Lower lobe of right lung (tissue), 2 donors: ENCODE measurements around the gene LUC7L. TPM values are rescaled to one million over a fixed set of nuclear protein-coding genes. Genes with fewer than 3 reads are reported as not detected.
"Not testable (repeated sequence)": the region's sequence is repeated elsewhere in the genome, so short reads cannot be mapped to it uniquely, and the experiment has no call there.

Source experiments
- ATAC-seq, 2 donors: fragments of 200-7000 bp; cut with Tn5 transposase; one replicate each; pipeline ENCODE4 v1.9.1; 2020 to 2022; ENCODE audit warnings: mild to moderate bottlenecking in 2 of 2, moderate library complexity in 2 of 2
- DNase-seq: peaks from one replicate; pipeline ENCODE4 v3.0.0-alpha.2; 2020
- H3K27ac ChIP-seq: fragments of 200-600 bp; one replicate; pipeline ENCODE4 v1.8.0; 2022
- H3K27me3 ChIP-seq: fragments of 200-600 bp; one replicate; pipeline ENCODE4 v1.8.0; 2022; ENCODE audit warnings: low read depth
- H3K36me3 ChIP-seq: fragments of 200-600 bp; one replicate; pipeline ENCODE4 v1.8.0; 2022; ENCODE audit warnings: mild to moderate bottlenecking
- H3K4me1 ChIP-seq: fragments of 200-600 bp; one replicate; pipeline ENCODE4 v1.8.0; 2022
- H3K4me3 ChIP-seq: fragments of 200-600 bp; one replicate; pipeline ENCODE4 v1.8.0; 2022; ENCODE audit warnings: mild to moderate bottlenecking
- H3K9me3 ChIP-seq: fragments of 200-600 bp; one replicate; pipeline ENCODE4 v1.8.0; 2022
- intact Hi-C: fragments of 100-400 bp; cut with DNase I; formaldehyde crosslinking; loops from one replicate; pipeline ENCODE4 v1.11.0; 2022
- total RNA-seq: library from RNA; stranded (reverse); fragmentation: NEBNext Ultra II Directional; extraction: Animal tissue kit (Norgen Biotek cat#: 25700); gene quantifications from one replicate; pipeline ENCODE4 v1.2.1, GENCODE V29; 2021
- TF ChIP-seq, protein P1 (sequence below): fragments of 200-600 bp; IDR thresholded peaks from one replicate; pipeline ENCODE4 v1.8.0; 2022; ENCODE audit warnings: antibody characterized with exemption, mild to moderate bottlenecking
- donor health status: DM: no; HTN: yes; CAD: no; lungs with severe emphysema.

Gene LUC7L
- total RNA-seq, 1 donor from 2014 or later = 70.9 TPM

DNA sequence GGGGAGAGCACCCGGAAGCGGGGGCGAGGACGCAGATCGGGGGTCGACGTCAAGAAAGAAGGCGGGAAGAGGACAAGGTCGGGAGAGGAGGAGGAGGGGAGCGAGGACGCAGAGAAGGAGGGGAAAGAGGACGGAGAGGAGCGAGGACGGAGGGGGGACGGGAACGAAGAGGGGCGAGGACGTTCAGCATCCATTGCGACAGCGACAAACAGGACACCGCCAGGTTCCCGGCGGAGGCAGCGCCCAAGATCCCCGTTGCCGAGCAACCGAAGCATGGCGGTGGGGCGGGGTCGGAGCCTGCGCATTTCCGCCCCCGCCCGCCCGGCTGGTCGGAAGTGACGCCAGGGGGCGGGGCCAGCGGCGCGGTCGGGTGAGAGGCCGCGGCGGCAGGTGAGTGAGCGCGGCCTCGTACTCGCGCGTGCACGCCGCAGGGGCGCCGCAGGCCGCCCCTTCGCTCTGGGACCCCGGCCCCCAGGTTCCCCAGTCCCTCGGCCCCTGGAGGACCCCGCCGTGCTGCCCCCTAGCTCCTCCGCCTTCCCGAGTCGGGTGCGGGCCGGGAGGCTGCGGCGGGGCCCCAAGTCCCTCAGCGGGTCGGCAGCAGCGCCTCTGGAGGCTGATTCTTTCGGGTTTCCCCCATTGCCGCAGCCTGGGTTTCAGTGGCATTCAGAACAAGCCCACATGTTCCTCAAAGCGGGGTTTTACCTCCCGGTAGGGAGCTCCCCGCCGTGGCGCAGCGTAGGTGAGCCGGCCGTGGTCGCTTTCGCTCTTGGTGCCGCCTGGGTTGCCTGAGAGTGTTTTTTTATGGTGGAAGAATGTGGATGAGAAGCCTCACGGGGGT lies 5.4 kb upstream of the LUC7L start, which contains the start of gene FAM234A:
Gene FAM234A, plus strand, starts transcription at position 354 of the 838 bp plus-strand sequence. CDS start 19,593 bp downstream, outside the sequence.
- H3K9me3 ChIP-seq = no peaks in the 10 kb centered on the region
- ATAC-seq = peak; percentile 98
- intact Hi-C loops = no loop called here
- H3K27ac ChIP-seq = peak within 1 kb of the TSS; percentile 98
- no peaks in the 10 kb centered on the region for H3K27me3 ChIP-seq
- H3K4me3 ChIP-seq = peak within 1 kb of the TSS; percentile 82
- peak; percentile 95 for DNase-seq
- peaks cover 11% of the 10 kb centered on the region for H3K4me1 ChIP-seq
- no peaks in the 10 kb centered on the region for H3K36me3 ChIP-seq
- TF ChIP-seq, protein P1, sequence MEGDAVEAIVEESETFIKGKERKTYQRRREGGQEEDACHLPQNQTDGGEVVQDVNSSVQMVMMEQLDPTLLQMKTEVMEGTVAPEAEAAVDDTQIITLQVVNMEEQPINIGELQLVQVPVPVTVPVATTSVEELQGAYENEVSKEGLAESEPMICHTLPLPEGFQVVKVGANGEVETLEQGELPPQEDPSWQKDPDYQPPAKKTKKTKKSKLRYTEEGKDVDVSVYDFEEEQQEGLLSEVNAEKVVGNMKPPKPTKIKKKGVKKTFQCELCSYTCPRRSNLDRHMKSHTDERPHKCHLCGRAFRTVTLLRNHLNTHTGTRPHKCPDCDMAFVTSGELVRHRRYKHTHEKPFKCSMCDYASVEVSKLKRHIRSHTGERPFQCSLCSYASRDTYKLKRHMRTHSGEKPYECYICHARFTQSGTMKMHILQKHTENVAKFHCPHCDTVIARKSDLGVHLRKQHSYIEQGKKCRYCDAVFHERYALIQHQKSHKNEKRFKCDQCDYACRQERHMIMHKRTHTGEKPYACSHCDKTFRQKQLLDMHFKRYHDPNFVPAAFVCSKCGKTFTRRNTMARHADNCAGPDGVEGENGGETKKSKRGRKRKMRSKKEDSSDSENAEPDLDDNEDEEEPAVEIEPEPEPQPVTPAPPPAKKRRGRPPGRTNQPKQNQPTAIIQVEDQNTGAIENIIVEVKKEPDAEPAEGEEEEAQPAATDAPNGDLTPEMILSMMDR = peak; percentile 46

DNA sequence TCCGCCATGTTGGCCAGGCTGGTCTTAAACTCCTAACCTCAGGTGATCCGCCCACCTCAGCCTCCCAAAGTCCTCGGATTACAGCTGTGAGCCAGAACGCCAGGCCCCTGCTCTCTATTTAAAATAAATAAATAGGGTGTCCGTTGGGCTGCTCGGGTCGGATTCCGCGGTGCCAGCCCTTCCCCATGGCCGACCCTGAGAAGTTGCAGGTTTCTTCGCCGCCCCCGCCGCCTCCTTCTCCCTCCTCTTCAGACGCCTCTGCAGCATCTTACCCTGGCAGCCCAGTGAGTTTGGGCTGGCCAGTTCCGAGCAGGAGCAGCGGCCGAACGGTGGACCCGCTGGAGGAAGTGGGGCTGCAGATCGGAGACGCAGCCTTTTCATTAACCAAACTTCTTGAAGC lies 1.7 kb upstream of the LUC7L start:
- Histone ChIP-seq H3K4me3 (no peak overlapping the region), H3K4me1 (peaks cover 33% of the 10 kb centered on the region), H3K27me3 (no peaks in the 10 kb centered on the region), H3K27ac (no peak overlapping the region), H3K9me3 (no peaks in the 10 kb centered on the region), H3K36me3 (peaks cover 23% of the 10 kb centered on the region)
- DNase-seq (no peak), ATAC-seq (no peak)
- intact Hi-C loops = no loop called here
- TF ChIP-seq, protein P1 = no peak

- H3K36me3 ChIP-seq = peaks cover 29% of the 10 kb centered on the region
- H3K4me3 ChIP-seq, H3K9me3 ChIP-seq, intact Hi-C loops, H3K27ac ChIP-seq, DNase-seq, H3K27me3 ChIP-seq, ATAC-seq: not testable (repeated sequence)
- H3K4me1 ChIP-seq = peaks cover 27% of the 10 kb centered on the region
These were observed 1.1 kb upstream of the LUC7L start for GRCh38 chr16:230351-230750.

DNA sequence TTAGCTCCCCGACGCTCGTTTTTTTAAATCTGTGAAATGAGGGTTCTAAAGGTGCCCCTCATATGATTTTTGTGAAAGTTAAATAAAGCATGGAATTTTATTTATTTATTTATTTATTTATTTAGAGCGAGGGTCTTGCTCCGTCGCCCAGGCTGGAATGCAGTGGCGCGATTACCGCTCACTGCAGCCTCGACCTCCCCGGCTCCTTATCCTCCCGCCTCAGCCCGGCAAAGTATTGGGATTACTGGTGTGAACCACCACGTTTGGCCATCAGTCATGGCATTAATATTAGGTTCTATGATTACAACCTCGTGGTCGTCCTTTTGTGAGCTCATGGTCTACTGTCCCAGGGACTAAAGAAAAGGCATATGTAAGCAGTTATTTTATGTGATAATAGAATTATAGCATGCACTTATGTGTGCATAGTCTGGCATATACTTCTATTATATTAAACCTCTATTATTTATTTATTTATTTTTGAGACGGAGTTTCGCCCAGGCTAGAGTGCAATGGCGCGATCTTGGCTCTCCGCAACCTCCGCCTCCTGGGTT lies 557 bp upstream of the LUC7L start:
- Histone ChIP-seq H3K4me1 (peaks cover 26% of the 10 kb centered on the region), H3K36me3 (peaks cover 33% of the 10 kb centered on the region), H3K9me3 (no peaks in the 10 kb centered on the region), H3K4me3 (peak overlapping the region; percentile 96), H3K27me3 (no peaks in the 10 kb centered on the region), H3K27ac (peak overlapping the region; percentile 97)
- ATAC-seq (no peak), DNase-seq (no peak)
- TF ChIP-seq, protein P1 = no peak
- intact Hi-C loops = no loop called here

GRCh38 chr16:228151-228851 lies 948 bp downstream of the LUC7L start:
- TF ChIP-seq, protein P1 = no peak
- intact Hi-C loops = no loop called here
- ATAC-seq (peak; percentile 7 to 23), DNase-seq (no peak)
- H3K9me3 ChIP-seq = no peaks in the 10 kb centered on the region
- peak overlapping the region; percentile 97 for H3K27ac ChIP-seq
- peaks cover 26% of the 10 kb centered on the region for H3K4me1 ChIP-seq
- peaks cover 48% of the 10 kb centered on the region for H3K36me3 ChIP-seq
- no peaks in the 10 kb centered on the region for H3K27me3 ChIP-seq
- peak overlapping the region; percentile 96 for H3K4me3 ChIP-seq
